ENCODE data around the gene BICRA. TPM values are rescaled to one million over a fixed set of nuclear protein-coding genes. Genes with fewer than 3 reads are reported as not detected.

BICRA gene
- total and polyA plus RNA-seq, 9 of the 15 experiments (the other 6 are each of a cell fraction or from before 2014, with no cell fraction given) = 0.01 to 8.8 (median 1.2) TPM

- FAIRE-seq (no peak), ATAC-seq (no peak), DNase-seq (ENCODE audit: extremely low read depth in 1 of 4, low spot score in 3 of 4) (no peak)
- intact Hi-C loops (cut with micrococcal nuclease) (no loop called here), in situ Hi-C loops (cut with MboI) (no loop called here)
- H3K36me3 ChIP-seq (ENCODE audit: control insufficient read depth, insufficient read depth, low read length) = no peaks in the 10 kb centered on the region
- no peaks in the 10 kb centered on the region for H4K20me1 ChIP-seq (replicated peaks; ENCODE audit: control insufficient read depth, insufficient read depth, low read length)
- H2AFZ ChIP-seq (ENCODE audit: low read depth, low read length) = no peak overlapping the region
- H3K27ac ChIP-seq (ENCODE audit: extremely low read depth, low read depth, low read length) = no peak overlapping the region
- no peak overlapping the region for H3K4me3 ChIP-seq
- no TSS peak for BruUV-seq (replicated peaks)
- peaks cover 6% of the 10 kb centered on the region for H3K9me3 ChIP-seq (replicated peaks; ENCODE audit: control insufficient read depth, insufficient read depth, low read depth, low read length)
- ChIA-PET POLR2A (no interaction called here), CTCF (ENCODE audit: low intra/inter-chr PET ratio) (no interaction called here)
- no peaks in the 10 kb centered on the region for H3K9me1 ChIP-seq (ENCODE audit: control insufficient read depth, insufficient read depth, low read length)
- H3K9ac ChIP-seq (ENCODE audit: insufficient read depth in 1 of 2, low read depth in 2 of 2, low read length in 2 of 2) = no peak overlapping the region
- H3K79me2 ChIP-seq (ENCODE audit: control insufficient read depth, insufficient read depth, low read length) = no peaks in the 10 kb centered on the region
- 0% methylated on average over 6 of the region's 6 CpGs for WGBS (ENCODE audit: insufficient coverage, low coverage, missing lambda C conversion rate)
- H3K4me1 ChIP-seq (replicated peaks in 1 of 2; ENCODE audit: control insufficient read depth in 2 of 2, insufficient read depth in 2 of 2, low read length in 2 of 2) = no peaks in the 10 kb centered on the region
- H3K27me3 ChIP-seq (ENCODE audit: control insufficient read depth in 2 of 2, insufficient read depth in 2 of 2, low read length in 2 of 2) = peaks cover 2 to 11% of the 10 kb centered on the region in 2 experiments; a peak in 2 of 5 replicates
- H3K4me2 ChIP-seq (ENCODE audit: insufficient read depth, low read length) = no peak overlapping the region
- TF ChIP-seq CLOCK (CRISPR knock-in tag; IDR thresholded peaks at IDR 0.05; ENCODE audit: borderline replicate concordance) = no peak
- no peak for TF ChIP-seq PBX2 (CRISPR knock-in tag; IDR thresholded peaks at IDR 0.05; ENCODE audit: low read depth)
- TF ChIP-seq PBX2 (tag; conservative IDR thresholded peaks at IDR 0.05; ENCODE audit: low read depth) = peak; percentile 61; the same call in 1 of the 2 replicates
- no peak for TF ChIP-seq ZNF41 (CRISPR knock-in tag; conservative IDR thresholded peaks at IDR 0.05)
- peak; percentile 27 for TF ChIP-seq MEIS2 (IDR thresholded peaks at IDR 0.05; ENCODE audit: partially characterized antibody)
- TF ChIP-seq PKNOX1 (IDR thresholded peaks at IDR 0.05) = peak; percentile 31; the same call in 1 of the 2 replicates
- peak; percentile 49; the same call in 1 of the 2 replicates for TF ChIP-seq ZNF512 (tag; IDR thresholded peaks at IDR 0.05)
- 0 out of 4 replicates have a peak, but pooled peaks of 1 of the 2 experiments have one; percentile 10 for TF ChIP-seq KDM1A (IDR thresholded peaks at IDR 0.05)
- 0 out of 2 replicates have a peak, but pooled peaks have one; percentile 8 for TF ChIP-seq ARID1B (IDR thresholded peaks at IDR 0.05)
These were observed 26.5 kb upstream of the BICRA start for GRCh38 chr19:47582320-47582909.

Measured in K562 (cell line).